Panc1 (cell line): Measurements from ENCODE around the gene PDZD8. TPM values are rescaled to one million over a fixed set of nuclear protein-coding genes. Genes with fewer than 3 reads are reported as not detected.

Source experiments
- total RNA-seq: library from RNA; stranded (reverse); gene quantifications from one replicate; pipeline ENCODE4 v1.2.1, GENCODE V29; 2021; ENCODE audit not compliant: unreplicated experiment

Gene PDZD8
- total RNA-seq, 1 experiment from 2014 or later, result 44.7 TPM

Other genes with a start within 250 kb of the PDZD8 start
- gene VAX1, start 237.2 kb downstream of the PDZD8 start, total RNA-seq, result 4.6 TPM
- not detected for gene KCNK18, start 178.0 kb downstream of the PDZD8 start, total RNA-seq
- gene SLC18A2, start 134.3 kb downstream of the PDZD8 start, total RNA-seq, result not detected
- not detected for gene EMX2, start 167.3 kb upstream of the PDZD8 start, total RNA-seq